Subcutaneous abdominal adipose tissue (tissue), 5 donors: ENCODE results near the gene LIPT2.
"Not testable (repeated sequence)": the region's sequence is repeated elsewhere in the genome, so short reads cannot be mapped to it uniquely, and the experiment has no call there.

Experiments
- H3K27ac ChIP-seq: one replicate; pipeline ENCODE4 v1.7.0; 2013; ENCODE audit warnings: low read depth, mild to moderate bottlenecking, inconsistent platforms, low read length, moderate library complexity
- H3K27me3 ChIP-seq, 5 donors: one replicate each; pipeline ENCODE4 v1.7.0; 2013; ENCODE audit warnings: low read length in 5 of 5, inconsistent platforms in 1 of 5; ENCODE audit not compliant: control insufficient read depth in 5 of 5, insufficient read depth in 4 of 5
- H3K36me3 ChIP-seq, 5 donors: one replicate each; pipeline ENCODE4 v1.7.0; 2013; ENCODE audit warnings: low read length in 5 of 5; ENCODE audit not compliant: control insufficient read depth in 5 of 5, insufficient read depth in 5 of 5
- H3K4me1 ChIP-seq, 5 donors: one replicate each; pipeline ENCODE4 v1.7.0; 2013; ENCODE audit warnings: low read length in 5 of 5, mild to moderate bottlenecking in 3 of 5, moderate library complexity in 1 of 5; ENCODE audit not compliant: control insufficient read depth in 5 of 5, insufficient read depth in 5 of 5
- H3K4me3 ChIP-seq, 5 donors: one replicate each; pipeline ENCODE4 v1.7.0; 2013; ENCODE audit warnings: low read length in 5 of 5, low read depth in 1 of 5
- H3K9ac ChIP-seq, 5 donors: one replicate each; pipeline ENCODE4 v1.7.0; 2013; ENCODE audit warnings: low read length in 5 of 5, mild to moderate bottlenecking in 4 of 5, moderate library complexity in 3 of 5
- H3K9me3 ChIP-seq, 5 donors: one replicate each; pipeline ENCODE4 v1.7.0; 2013; ENCODE audit warnings: low read length in 5 of 5; ENCODE audit not compliant: control insufficient read depth in 5 of 5
- donor health status: healthy.
- donor health status: healthy.
- donor health status: healthy.
- donor health status: healthy.
- donor health status: healthy.

Gene LIPT2

DNA sequence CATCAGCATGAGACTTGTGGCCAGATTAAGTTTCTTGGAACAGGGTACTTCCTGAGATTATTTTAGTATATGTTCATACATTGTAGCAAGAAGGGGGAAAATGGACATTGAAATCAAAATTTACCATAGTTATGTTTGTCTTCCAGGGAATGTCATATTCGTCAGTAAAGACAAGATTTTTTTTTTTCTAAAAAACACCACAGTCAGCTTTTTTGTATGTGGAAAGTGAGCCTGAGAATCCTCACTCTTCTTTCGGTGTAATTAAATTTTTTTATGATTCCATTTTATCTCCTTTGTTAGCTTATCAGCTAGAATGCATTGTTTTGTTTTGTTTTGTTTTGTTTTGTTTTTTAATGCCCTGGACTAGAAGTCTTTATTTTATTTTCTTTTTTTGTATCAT, 31.5 kb upstream of the LIPT2 start:
- Histone ChIP-seq H3K9ac (no peak overlapping the region), H3K27ac (no peak overlapping the region), H3K4me1 (peaks cover 0 to 3% (median 0%) of the 10 kb centered on the region in 5 donors), H3K4me3 (no peak overlapping the region), H3K36me3 (no peaks in the 10 kb centered on the region), H3K27me3 (no peaks in the 10 kb centered on the region), H3K9me3 (no peaks in the 10 kb centered on the region)

DNA sequence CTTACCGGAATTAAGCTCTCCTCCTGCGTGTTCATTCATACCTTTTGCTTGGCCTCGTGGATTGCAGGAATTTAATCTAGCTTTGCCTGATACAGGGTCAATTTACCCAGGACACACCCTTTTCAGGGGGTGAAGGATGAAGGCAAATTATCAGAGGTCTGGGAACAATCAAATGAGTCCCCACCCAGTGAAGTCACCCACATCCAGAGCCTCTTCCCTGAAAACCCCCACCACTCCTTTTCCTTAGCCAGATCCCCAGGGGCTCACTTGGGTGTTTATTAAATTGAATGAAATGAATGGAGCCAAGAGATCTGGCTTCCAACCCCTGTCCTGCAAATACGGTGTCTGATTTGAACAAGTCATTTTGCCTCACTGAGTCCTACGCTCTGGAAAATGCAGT, 31.0 kb upstream of the LIPT2 start:
- Histone ChIP-seq H3K4me1 (peaks cover 0 to 3% (median 0%) of the 10 kb centered on the region in 5 donors), H3K36me3 (no peaks in the 10 kb centered on the region), H3K9me3 (no peaks in the 10 kb centered on the region), H3K27me3 (no peaks in the 10 kb centered on the region), H3K27ac (no peak overlapping the region), H3K4me3 (no peak overlapping the region), H3K9ac (no peak overlapping the region)

GRCh38 chr11:74522776-74523175, 29.3 kb upstream of the LIPT2 start:
- no peaks in the 10 kb centered on the region for H3K9me3 ChIP-seq
- H3K36me3 ChIP-seq: no peaks in the 10 kb centered on the region
- no peak overlapping the region for H3K4me3 ChIP-seq
- peaks cover 0 to 3% (median 0%) of the 10 kb centered on the region in 5 donors for H3K4me1 ChIP-seq
- H3K27ac ChIP-seq: no peak overlapping the region
- H3K27me3 ChIP-seq: no peaks in the 10 kb centered on the region
- H3K9ac ChIP-seq: no peak overlapping the region

DNA sequence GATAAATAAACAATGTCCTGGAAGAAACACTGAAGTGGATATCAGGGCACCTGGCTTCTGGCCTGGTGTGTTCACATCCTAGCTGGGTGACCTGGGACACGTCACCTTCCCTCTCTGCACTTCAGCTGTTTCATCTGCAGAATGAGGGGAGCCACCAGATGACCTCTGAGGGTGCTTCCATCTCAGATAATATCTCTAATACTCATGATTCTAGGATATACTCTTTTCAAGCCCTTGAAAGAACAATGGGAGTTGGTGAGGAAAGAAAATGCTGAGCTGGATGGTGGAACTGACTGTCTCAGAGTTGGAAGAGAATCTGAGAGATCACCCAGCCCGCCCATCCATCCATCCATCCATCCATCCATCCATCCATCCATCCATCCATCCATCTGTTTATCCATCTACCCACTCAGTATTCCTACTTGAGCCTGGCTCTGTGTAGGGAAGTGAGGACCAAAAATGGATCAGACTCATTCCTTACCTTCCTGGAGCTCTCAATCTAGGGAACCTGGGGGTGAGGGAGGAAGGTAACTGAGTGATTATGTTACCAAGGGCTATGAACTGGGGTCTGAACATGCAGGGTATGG, 28.2 kb upstream of the LIPT2 start:
- Histone ChIP-seq H3K27me3 (no peaks in the 10 kb centered on the region), H3K36me3 (no peaks in the 10 kb centered on the region), H3K4me3 (no peak overlapping the region), H3K9ac (no peak overlapping the region), H3K4me1 (peaks cover 0 to 3% (median 0%) of the 10 kb centered on the region in 5 donors), H3K27ac (no peak overlapping the region), H3K9me3 (no peaks in the 10 kb centered on the region)

GRCh38 chr11:74520927-74521665, 27.6 kb upstream of the LIPT2 start:
- Histone ChIP-seq H3K36me3 (no peaks in the 10 kb centered on the region), H3K4me1 (peaks cover 0 to 3% (median 0%) of the 10 kb centered on the region in 5 donors), H3K27me3 (no peaks in the 10 kb centered on the region), H3K9ac (no peak overlapping the region), H3K27ac (no peak overlapping the region), H3K9me3 (no peaks in the 10 kb centered on the region), H3K4me3 (no peak overlapping the region)

DNA sequence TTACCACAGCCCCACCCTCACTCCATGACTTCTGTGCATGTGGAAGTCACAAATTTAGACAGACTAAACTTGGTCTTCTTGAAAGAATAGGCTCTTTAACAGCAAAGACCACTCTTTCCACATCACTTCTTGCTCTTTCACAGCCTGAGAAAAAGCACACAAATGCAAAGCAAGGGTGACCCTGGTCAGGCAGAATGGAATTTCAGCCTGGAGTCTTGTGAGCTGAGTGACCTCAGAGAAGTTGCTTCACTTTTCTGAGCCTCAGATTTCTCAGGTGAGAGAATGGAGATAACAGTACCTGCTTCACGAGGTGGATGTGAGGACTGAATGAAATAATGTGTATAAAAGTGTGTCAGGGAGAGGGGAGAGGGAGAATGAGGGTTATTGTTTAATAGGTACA, 26.8 kb upstream of the LIPT2 start:
- H3K36me3 ChIP-seq: no peaks in the 10 kb centered on the region
- H3K27me3 ChIP-seq: no peaks in the 10 kb centered on the region
- no peak overlapping the region for H3K9ac ChIP-seq
- peaks cover 0 to 3% (median 0%) of the 10 kb centered on the region in 5 donors for H3K4me1 ChIP-seq
- no peak overlapping the region for H3K4me3 ChIP-seq
- no peaks in the 10 kb centered on the region for H3K9me3 ChIP-seq
- no peak overlapping the region for H3K27ac ChIP-seq

DNA sequence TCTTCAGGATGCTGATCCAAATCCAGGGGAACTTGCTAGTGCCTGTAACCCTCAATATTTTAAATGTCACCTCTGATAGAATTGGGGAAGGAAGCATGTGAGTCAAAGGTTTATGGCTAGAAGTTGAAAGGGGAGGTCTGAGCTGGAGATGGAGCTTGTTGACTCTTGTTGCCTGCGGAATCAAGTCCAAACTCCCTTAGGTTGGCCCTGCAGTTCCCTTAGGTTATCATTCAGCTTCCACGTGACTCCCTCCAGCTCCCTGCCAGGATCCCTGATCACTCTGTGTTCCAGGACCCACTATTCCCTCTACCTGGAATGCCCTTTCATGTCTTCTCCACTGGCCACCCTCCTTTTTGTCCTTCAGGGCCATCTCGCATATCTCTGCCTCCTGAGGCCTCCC, 26.2 kb upstream of the LIPT2 start:
- Histone ChIP-seq H3K9ac (no peak overlapping the region), H3K27ac (no peak overlapping the region), H3K36me3 (no peaks in the 10 kb centered on the region), H3K4me1 (peaks cover 0 to 3% (median 0%) of the 10 kb centered on the region in 5 donors), H3K27me3 (no peaks in the 10 kb centered on the region), H3K9me3 (no peaks in the 10 kb centered on the region), H3K4me3 (no peak overlapping the region)

DNA sequence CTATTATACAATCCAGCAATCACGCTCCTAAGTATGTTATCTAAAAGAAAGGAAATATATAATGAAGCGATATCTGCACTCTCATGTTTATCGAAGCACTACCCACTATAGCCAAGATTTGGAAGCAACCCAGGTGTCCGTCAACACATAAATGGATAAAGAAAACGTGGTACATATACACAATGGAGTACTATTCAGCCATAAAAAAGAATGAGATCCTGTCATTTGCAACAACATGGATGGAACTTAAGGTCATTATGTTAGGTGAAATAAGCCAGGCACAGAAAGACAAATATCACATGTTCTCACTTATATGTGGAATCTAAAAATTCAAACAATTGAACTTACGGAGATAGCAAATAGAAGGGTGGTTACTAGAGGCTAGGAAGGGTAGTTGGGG, 24.1 kb upstream of the LIPT2 start:
- H3K27me3 ChIP-seq, H3K4me3 ChIP-seq, H3K27ac ChIP-seq, H3K9ac ChIP-seq, H3K4me1 ChIP-seq, H3K9me3 ChIP-seq, H3K36me3 ChIP-seq: not testable (repeated sequence)

- peaks cover 0 to 3% (median 0%) of the 10 kb centered on the region in 5 donors for H3K9me3 ChIP-seq
- no peak overlapping the region for H3K27ac ChIP-seq
- no peak overlapping the region for H3K4me3 ChIP-seq
- H3K36me3 ChIP-seq: no peaks in the 10 kb centered on the region
- H3K9ac ChIP-seq: no peak overlapping the region
- no peaks in the 10 kb centered on the region for H3K4me1 ChIP-seq
- peaks cover 0 to 4% (median 0%) of the 10 kb centered on the region in 5 donors for H3K27me3 ChIP-seq
Measured at GRCh38 chr11:74507582-74507981, 14.1 kb upstream of the LIPT2 start.

DNA sequence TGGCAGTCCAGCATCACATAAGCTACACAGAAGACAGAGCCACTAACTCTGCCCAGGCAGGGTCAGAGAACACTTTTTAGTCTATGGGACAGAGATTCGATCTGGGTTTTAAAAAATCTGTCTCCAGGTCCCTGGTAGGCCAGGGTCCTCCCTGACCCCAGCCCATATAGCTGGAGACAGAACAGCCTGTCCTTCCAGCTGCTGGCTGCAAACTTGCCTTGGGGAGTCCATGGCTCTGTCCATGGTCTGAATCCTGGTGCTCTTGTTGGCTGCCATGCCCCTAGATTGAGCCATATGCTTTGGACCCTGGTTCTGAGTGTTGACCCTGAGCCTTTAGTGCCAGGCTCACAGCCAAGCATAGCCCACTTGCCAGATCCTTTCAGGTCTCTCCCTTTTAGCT, 13.3 kb upstream of the LIPT2 start:
- Histone ChIP-seq H3K27me3 (peaks cover 0 to 4% (median 0%) of the 10 kb centered on the region in 5 donors), H3K27ac (no peak overlapping the region), H3K9ac (no peak overlapping the region), H3K4me3 (no peak overlapping the region), H3K9me3 (peaks cover 0 to 4% (median 0%) of the 10 kb centered on the region in 5 donors), H3K4me1 (no peaks in the 10 kb centered on the region), H3K36me3 (no peaks in the 10 kb centered on the region)
